PC-9 (cell line): ENCODE results near the gene SYTL2. TPM values are rescaled to one million over a fixed set of nuclear protein-coding genes. Genes with fewer than 3 reads are reported as not detected.

Source experiments
- BruUV-seq: library from RNA; stranded (reverse); fragments of 400-500 nt; replicated peaks from 2 replicates; lab custom pipeline; 2021; lab: Mats Ljungman, UMichigan
- CTCF ChIA-PET: fragments of 300-600 bp; sonication (Branson Sonifier 250); formaldehyde crosslinking; loops from one replicate; lab custom pipeline; 2022; ENCODE audit warnings: antibody characterized with exemption; lab: Charles Lee
- POLR2A ChIA-PET: fragments of 300-600 bp; sonication (Branson Sonifier 250); formaldehyde crosslinking; loops from one replicate; lab custom pipeline; 2022; ENCODE audit warnings: antibody characterized with exemption; ENCODE audit not compliant: unreplicated experiment; lab: Charles Lee
- DNase-seq, 2 experiments: peaks; one replicate each; pipeline versions ENCODE4 v3.0.0 to v3.0.0-alpha.2; 2015 to 2022; ENCODE audit warnings: mixed read lengths in 1 of 2
- H2AFZ ChIP-seq: fragments of 200-600 bp; sonication (generic); 2 replicates; pipeline ENCODE4 v1.8.1; 2017; ENCODE audit warnings: antibody characterized with exemption
- H3F3A ChIP-seq: fragments of 200-600 bp; sonication (generic); 2 replicates; pipeline ENCODE4 v1.8.1; 2017; ENCODE audit warnings: antibody characterized with exemption, mild to moderate bottlenecking, low read depth; ENCODE audit not compliant: insufficient read depth
- H3K27ac ChIP-seq: fragments of 200-600 bp; sonication (generic); 2 replicates; pipeline ENCODE4 v1.6.1; 2016; ENCODE audit warnings: mixed run types
- H3K27me3 ChIP-seq: fragments of 200-600 bp; sonication (generic); 2 replicates; pipeline ENCODE4 v1.6.1; 2016; ENCODE audit warnings: low read depth, mixed run types; ENCODE audit not compliant: insufficient read depth
- H3K36me3 ChIP-seq: fragments of 200-600 bp; sonication (generic); 2 replicates; pipeline ENCODE4 v1.6.1; 2016; ENCODE audit warnings: low read depth, mixed run types
- H3K4me1 ChIP-seq: fragments of 200-600 bp; sonication (generic); replicated peaks from 2 replicates; pipeline ENCODE4 v1.6.1; 2016; ENCODE audit warnings: mixed run types; ENCODE audit not compliant: insufficient read depth
- H3K4me2 ChIP-seq: fragments of 200-600 bp; sonication (generic); 2 replicates; pipeline ENCODE4 v1.6.1; 2017; ENCODE audit warnings: mixed run types
- H3K4me3 ChIP-seq: fragments of 200-600 bp; sonication (generic); 2 replicates; pipeline ENCODE4 v1.6.1; 2016; ENCODE audit warnings: mixed run types
- H3K79me2 ChIP-seq: fragments of 200-600 bp; sonication (generic); 2 replicates; pipeline ENCODE4 v1.6.1; 2017; ENCODE audit warnings: low read depth, mixed run types
- H3K9me2 ChIP-seq: fragments of 200-600 bp; sonication (generic); 2 replicates; pipeline ENCODE4 v1.8.1; 2017; ENCODE audit warnings: mild to moderate bottlenecking; ENCODE audit not compliant: insufficient read depth
- H3K9me3 ChIP-seq: fragments of 200-600 bp; sonication (generic); 2 replicates; pipeline ENCODE4 v1.8.1; 2016; ENCODE audit warnings: low read depth; ENCODE audit not compliant: insufficient read depth
- H4K20me1 ChIP-seq: fragments of 200-600 bp; sonication (generic); 2 replicates; pipeline ENCODE4 v1.8.1; 2017; ENCODE audit not compliant: insufficient read depth
- EZH2 ChIP-seq: fragments of 200-600 bp; sonication (generic); IDR thresholded peaks from 2 replicates; pipeline ENCODE4 v1.8.0; 2017; ENCODE audit warnings: antibody characterized with exemption, low read depth
- intact Hi-C: fragments of 100-400 bp; cut with micrococcal nuclease; formaldehyde crosslinking; loops from one replicate; pipeline ENCODE4 v1.10.0; 2022; ENCODE audit not compliant: unreplicated experiment
- total RNA-seq: library from RNA; stranded (reverse); gene quantifications from 2 replicates; pipeline ENCODE4 v1.2.3, GENCODE V29; 2021
- TF ChIP-seq, protein P1 (sequence below): fragments of 200-600 bp; sonication (generic); conservative IDR thresholded peaks from 2 replicates; pipeline ENCODE4 v1.6.1; 2017; ENCODE audit warnings: mixed run types, antibody characterized with exemption, mild to moderate bottlenecking, moderate library complexity

The SYTL2 gene
- total RNA-seq, 1 experiment from 2014 or later = 13.3 TPM

DNA sequence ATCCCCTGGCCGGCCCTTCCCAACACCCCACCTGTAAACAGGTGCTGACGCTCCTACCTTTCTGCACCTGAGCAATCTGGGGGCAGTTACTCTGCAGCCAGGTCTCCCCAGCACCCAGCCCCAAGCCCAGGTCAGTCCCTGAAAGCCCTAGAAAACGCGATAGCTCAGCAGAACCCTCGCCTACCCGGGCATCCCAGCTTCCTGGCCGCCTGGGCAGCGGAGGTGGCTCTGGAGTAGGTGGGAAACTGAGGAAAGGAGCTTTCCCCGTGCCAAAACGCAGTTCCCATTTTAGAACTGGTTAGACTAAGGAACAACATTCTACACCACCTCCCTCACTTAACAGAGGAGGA lies 445 bp downstream of the SYTL2 start:
- Histone ChIP-seq H3K36me3 (no peaks in the 10 kb centered on the region), H3K27me3 (no peaks in the 10 kb centered on the region), H3K4me2 (peak overlapping the region; percentile 97), H2AFZ (peak overlapping the region; percentile 85), H3K9me2 (no peaks in the 10 kb centered on the region), H3K4me1 (peaks cover 30% of the 10 kb centered on the region), H3K27ac (no peak overlapping the region), H3K9me3 (no peaks in the 10 kb centered on the region), H3K79me2 (no peaks in the 10 kb centered on the region), H4K20me1 (no peaks in the 10 kb centered on the region), H3F3A (peaks cover 9% of the 10 kb centered on the region; the same call in 1 of the 2 replicates), H3K4me3 (peak overlapping the region; percentile 81)
- ChIA-PET POLR2A (no interaction called here), CTCF (no interaction called here)
- intact Hi-C loops = loop anchor here (1.0 to 2.0 kb wide), 2 partner anchors 34 to 41 kb away; no protein-coding TSS in a partner anchor
- BruUV-seq = TSS peak; percentile 63
- no peak for TF ChIP-seq EZH2
- TF ChIP-seq, protein P1, sequence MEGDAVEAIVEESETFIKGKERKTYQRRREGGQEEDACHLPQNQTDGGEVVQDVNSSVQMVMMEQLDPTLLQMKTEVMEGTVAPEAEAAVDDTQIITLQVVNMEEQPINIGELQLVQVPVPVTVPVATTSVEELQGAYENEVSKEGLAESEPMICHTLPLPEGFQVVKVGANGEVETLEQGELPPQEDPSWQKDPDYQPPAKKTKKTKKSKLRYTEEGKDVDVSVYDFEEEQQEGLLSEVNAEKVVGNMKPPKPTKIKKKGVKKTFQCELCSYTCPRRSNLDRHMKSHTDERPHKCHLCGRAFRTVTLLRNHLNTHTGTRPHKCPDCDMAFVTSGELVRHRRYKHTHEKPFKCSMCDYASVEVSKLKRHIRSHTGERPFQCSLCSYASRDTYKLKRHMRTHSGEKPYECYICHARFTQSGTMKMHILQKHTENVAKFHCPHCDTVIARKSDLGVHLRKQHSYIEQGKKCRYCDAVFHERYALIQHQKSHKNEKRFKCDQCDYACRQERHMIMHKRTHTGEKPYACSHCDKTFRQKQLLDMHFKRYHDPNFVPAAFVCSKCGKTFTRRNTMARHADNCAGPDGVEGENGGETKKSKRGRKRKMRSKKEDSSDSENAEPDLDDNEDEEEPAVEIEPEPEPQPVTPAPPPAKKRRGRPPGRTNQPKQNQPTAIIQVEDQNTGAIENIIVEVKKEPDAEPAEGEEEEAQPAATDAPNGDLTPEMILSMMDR = no peak
- DNase-seq = no peak

DNA sequence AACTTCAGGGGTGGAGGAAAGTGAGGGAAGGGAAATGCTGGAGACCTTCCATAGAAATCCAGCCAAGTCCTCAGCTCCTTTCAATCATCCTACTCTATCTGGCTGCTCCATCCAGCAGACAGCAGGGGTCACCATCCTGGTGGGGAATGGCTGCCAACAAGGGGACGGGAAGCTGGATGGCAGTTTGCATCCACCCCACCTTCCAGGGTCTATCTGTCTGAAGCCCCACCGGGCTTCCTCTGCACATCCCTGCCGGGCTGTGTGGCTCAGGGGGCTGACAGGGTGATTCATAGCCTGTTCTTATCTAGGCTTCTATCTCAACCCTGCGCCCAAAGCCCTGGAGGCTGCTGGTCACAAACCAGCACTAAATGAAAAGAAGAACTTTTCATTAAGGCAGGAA lies 1.1 kb downstream of the SYTL2 start:
- Histone ChIP-seq H2AFZ (peak overlapping the region; percentile 85; the same call in 1 of the 2 replicates), H4K20me1 (no peaks in the 10 kb centered on the region), H3K4me3 (peak overlapping the region; percentile 81; the same call in 1 of the 2 replicates), H3K4me1 (peaks cover 24% of the 10 kb centered on the region), H3K9me3 (no peaks in the 10 kb centered on the region), H3K27me3 (no peaks in the 10 kb centered on the region), H3F3A (peaks cover 9% of the 10 kb centered on the region; the same call in 1 of the 2 replicates), H3K79me2 (no peaks in the 10 kb centered on the region), H3K9me2 (no peaks in the 10 kb centered on the region), H3K4me2 (peak overlapping the region; percentile 97), H3K27ac (no peak overlapping the region), H3K36me3 (no peaks in the 10 kb centered on the region)
- peak in 1 of 2 experiments; percentile 60 for DNase-seq
- CTCF ChIA-PET = no interaction called here
- TF ChIP-seq, protein P1 = no peak; the same call in 1 of the 2 replicates
- TF ChIP-seq EZH2 = no peak
- POLR2A ChIA-PET = no interaction called here
- BruUV-seq = no TSS peak
- intact Hi-C loops = loop anchor here (1.0 to 2.0 kb wide), 2 partner anchors 35 to 41 kb away; no protein-coding TSS in a partner anchor

DNA sequence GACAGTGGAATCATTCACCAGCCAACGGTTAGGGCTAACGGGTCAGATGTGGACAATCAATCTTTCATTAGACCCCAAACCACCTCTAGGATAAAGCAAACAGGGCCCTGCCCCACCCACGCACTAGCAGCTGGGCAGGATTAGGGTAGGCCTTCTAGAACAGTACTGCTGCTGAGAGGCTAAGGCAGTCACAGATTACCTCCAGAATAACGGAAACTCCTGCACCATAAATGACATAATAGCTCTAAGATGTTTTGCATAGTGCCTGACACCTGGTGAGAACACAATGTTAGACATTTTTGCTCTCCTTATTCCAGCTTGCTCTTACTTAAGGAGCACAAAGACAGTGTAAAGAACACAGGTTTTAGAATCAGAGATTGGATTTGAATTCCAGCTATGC lies 1.8 kb downstream of the SYTL2 start:
- POLR2A ChIA-PET = interaction anchor here (0.6 kb wide), 1 partner anchor 226 kb away, joined by 5 read pairs; no protein-coding TSS in a partner anchor
- peak overlapping the region; percentile 97 for H3K4me2 ChIP-seq
- no peak overlapping the region for H3K27ac ChIP-seq

More for the DNA sequence above, 1.8 kb downstream of the SYTL2 start:
- TF ChIP-seq, protein P1 = no peak
- TF ChIP-seq EZH2 = no peak
- Histone ChIP-seq H3F3A (peaks cover 9% of the 10 kb centered on the region; the same call in 1 of the 2 replicates), H3K9me2 (no peaks in the 10 kb centered on the region), H3K36me3 (no peaks in the 10 kb centered on the region), H3K79me2 (no peaks in the 10 kb centered on the region), H3K4me1 (peaks cover 17% of the 10 kb centered on the region), H3K27me3 (no peaks in the 10 kb centered on the region), H4K20me1 (no peaks in the 10 kb centered on the region), H2AFZ (no peak overlapping the region), H3K4me3 (peak overlapping the region; percentile 81; the same call in 1 of the 2 replicates), H3K9me3 (no peaks in the 10 kb centered on the region)
- CTCF ChIA-PET = no interaction called here
- BruUV-seq = no TSS peak
- intact Hi-C loops = no loop called here
- no peak for DNase-seq
